ENCODE results near the gene KPTN.

DNA sequence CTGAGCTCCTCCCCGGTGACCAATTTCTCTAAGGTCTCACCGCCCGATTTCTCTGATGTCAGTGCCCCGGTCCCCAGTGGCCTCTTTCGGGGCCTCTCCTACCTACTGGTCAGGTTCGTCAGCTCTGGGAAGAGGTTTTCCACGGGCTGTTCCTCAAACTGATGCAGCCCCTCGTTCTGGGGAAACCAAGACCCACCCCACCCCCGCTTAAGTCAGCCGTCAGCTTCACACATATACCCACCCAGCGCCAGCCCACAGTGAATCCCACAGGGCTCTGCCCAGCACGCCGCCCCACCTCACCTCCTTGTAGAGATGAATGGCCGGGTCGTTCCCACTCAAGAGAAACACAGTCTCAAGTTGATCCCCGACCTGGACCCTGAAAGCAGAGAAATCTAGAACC, 3.4 kb downstream of the KPTN start:
- TF ChIP-seq EZH2phosphoT487 (IDR thresholded peaks at IDR 0.05; ENCODE audit: low read length) (no peak), EZH2 (optimal IDR thresholded peaks at IDR 0.05; ENCODE audit: low read depth, low read length) (no peak)
- TF ChIP-seq, protein P1, sequence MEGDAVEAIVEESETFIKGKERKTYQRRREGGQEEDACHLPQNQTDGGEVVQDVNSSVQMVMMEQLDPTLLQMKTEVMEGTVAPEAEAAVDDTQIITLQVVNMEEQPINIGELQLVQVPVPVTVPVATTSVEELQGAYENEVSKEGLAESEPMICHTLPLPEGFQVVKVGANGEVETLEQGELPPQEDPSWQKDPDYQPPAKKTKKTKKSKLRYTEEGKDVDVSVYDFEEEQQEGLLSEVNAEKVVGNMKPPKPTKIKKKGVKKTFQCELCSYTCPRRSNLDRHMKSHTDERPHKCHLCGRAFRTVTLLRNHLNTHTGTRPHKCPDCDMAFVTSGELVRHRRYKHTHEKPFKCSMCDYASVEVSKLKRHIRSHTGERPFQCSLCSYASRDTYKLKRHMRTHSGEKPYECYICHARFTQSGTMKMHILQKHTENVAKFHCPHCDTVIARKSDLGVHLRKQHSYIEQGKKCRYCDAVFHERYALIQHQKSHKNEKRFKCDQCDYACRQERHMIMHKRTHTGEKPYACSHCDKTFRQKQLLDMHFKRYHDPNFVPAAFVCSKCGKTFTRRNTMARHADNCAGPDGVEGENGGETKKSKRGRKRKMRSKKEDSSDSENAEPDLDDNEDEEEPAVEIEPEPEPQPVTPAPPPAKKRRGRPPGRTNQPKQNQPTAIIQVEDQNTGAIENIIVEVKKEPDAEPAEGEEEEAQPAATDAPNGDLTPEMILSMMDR (IDR thresholded peaks at IDR 0.05; ENCODE audit: low read length): no peak

Data from MM.1S (cell line).